Neuronal stem cell (in vitro differentiated cells): ENCODE data around the gene PCBD1.

Source experiments
- DNase-seq: peaks from one replicate; pipeline ENCODE4 v3.0.0-alpha.2; 2013; ENCODE audit warnings: low spot score
- H2AFZ ChIP-seq: one replicate; pipeline ENCODE4 v1.6.1; 2013; ENCODE audit warnings: mild to moderate bottlenecking, low read length, inconsistent platforms
- H2AK5ac ChIP-seq: 2 replicates; pipeline ENCODE4 v1.6.1; 2013; ENCODE audit warnings: low read depth, mild to moderate bottlenecking, inconsistent platforms, low read length, moderate library complexity, mixed read lengths
- H2BK120ac ChIP-seq: 2 replicates; pipeline ENCODE4 v1.6.1; 2013; ENCODE audit warnings: low read depth, mild to moderate bottlenecking, inconsistent platforms, low read length, moderate library complexity, mixed read lengths
- H2BK12ac ChIP-seq: one replicate; pipeline ENCODE4 v1.6.1; 2013; ENCODE audit warnings: low read length, inconsistent platforms
- H2BK15ac ChIP-seq: 2 replicates; pipeline ENCODE4 v1.6.1; 2013; ENCODE audit warnings: mild to moderate bottlenecking, low read length, inconsistent platforms, mixed read lengths
- H2BK5ac ChIP-seq: one replicate; pipeline ENCODE4 v1.6.1; 2013; ENCODE audit warnings: inconsistent platforms, mild to moderate bottlenecking, low read length, moderate library complexity
- H3K14ac ChIP-seq: one replicate; pipeline ENCODE4 v1.6.1; 2013; ENCODE audit warnings: low read length, inconsistent platforms
- H3K18ac ChIP-seq: 2 replicates; pipeline ENCODE4 v1.6.1; 2013; ENCODE audit warnings: low read length, inconsistent platforms
- H3K23ac ChIP-seq: 2 replicates; pipeline ENCODE4 v1.6.1; 2013; ENCODE audit warnings: low read depth, mild to moderate bottlenecking, mixed read lengths, low read length, inconsistent platforms; ENCODE audit not compliant: poor library complexity
- H3K27ac ChIP-seq: replicated peaks from 3 replicates; pipeline ENCODE4 v1.5.1; 2013; ENCODE audit warnings: low read length, inconsistent platforms
- H3K27me3 ChIP-seq, 3 experiments: 2 replicates each; pipeline ENCODE4 v1.6.1; 2013; ENCODE audit warnings: low read length in 3 of 3, mild to moderate bottlenecking in 2 of 3, inconsistent platforms in 1 of 3, low read depth in 1 of 3, mixed read lengths in 1 of 3, moderate library complexity in 1 of 3; ENCODE audit not compliant: control insufficient read depth in 3 of 3, insufficient read depth in 3 of 3
- H3K36me3 ChIP-seq, 2 donors: replicated peaks in 1 of 2; 2 replicates each; pipeline ENCODE4 v1.6.1; 2013; ENCODE audit warnings: low read length in 2 of 2; ENCODE audit not compliant: control insufficient read depth in 2 of 2, insufficient read depth in 2 of 2
- H3K4ac ChIP-seq: 2 replicates; pipeline ENCODE4 v1.6.1; 2013; ENCODE audit warnings: inconsistent platforms, mild to moderate bottlenecking, low read length, moderate library complexity
- H3K4me1 ChIP-seq, 2 donors: 1 replicate in 1 of 2; 2 replicates in 1 of 2; pipeline ENCODE4 v1.6.1; 2013; ENCODE audit warnings: low read length in 2 of 2, low read depth in 1 of 2; ENCODE audit not compliant: control insufficient read depth in 2 of 2, insufficient read depth in 1 of 2
- H3K4me2 ChIP-seq: one replicate; pipeline ENCODE4 v1.6.1; 2013; ENCODE audit warnings: mild to moderate bottlenecking, low read length, inconsistent platforms; ENCODE audit not compliant: insufficient read depth, poor library complexity, severe bottlenecking
- H3K4me3 ChIP-seq, 2 donors: 2 replicates each; pipeline ENCODE4 v1.5.1; 2013; ENCODE audit warnings: low read length in 2 of 2, mild to moderate bottlenecking in 2 of 2, inconsistent platforms in 1 of 2, moderate library complexity in 1 of 2
- H3K79me1 ChIP-seq: one replicate; pipeline ENCODE4 v1.6.1; 2013; ENCODE audit warnings: low read depth, mild to moderate bottlenecking, inconsistent platforms, low read length, moderate library complexity
- H3K9ac ChIP-seq: one replicate; pipeline ENCODE4 v1.6.1; 2013; ENCODE audit warnings: mild to moderate bottlenecking, low read depth, low read length, inconsistent platforms; ENCODE audit not compliant: poor library complexity
- H3K9me3 ChIP-seq, 2 donors: replicated peaks in 1 of 2; 2 replicates each; pipeline versions ENCODE3 to v1.6.1; 2013; ENCODE audit warnings: low read length in 2 of 2, mild to moderate bottlenecking in 2 of 2, inconsistent platforms in 1 of 2, low read depth in 1 of 2, mixed read lengths in 1 of 2, moderate library complexity in 1 of 2; ENCODE audit not compliant: control insufficient read depth in 2 of 2, insufficient read depth in 1 of 2
- H4K8ac ChIP-seq: one replicate; pipeline ENCODE4 v1.6.1; 2013; ENCODE audit warnings: low read depth, mild to moderate bottlenecking, inconsistent platforms, low read length, moderate library complexity
- H4K91ac ChIP-seq: one replicate; pipeline ENCODE4 v1.6.1; 2013; ENCODE audit warnings: low read length, low read depth, mild to moderate bottlenecking, inconsistent platforms; ENCODE audit not compliant: poor library complexity
- WGBS, 2 donors: extraction: QIAGEN DNeasy Blood & Tissue Kit; methylation state at CpG; one replicate each; pipeline ENCODE4 v1.1.7; 2013; ENCODE audit warnings: missing lambda C conversion rate in 2 of 2, mixed read lengths in 1 of 2; ENCODE audit not compliant: insufficient read length in 2 of 2, insufficient replicate concordance in 1 of 2; ENCODE audit errors: extremely low coverage in 2 of 2; 5-methylcytosine and 5-hydroxymethylcytosine counted together

Gene PCBD1

GRCh38 chr10:70885931-70886903 lies 2.1 kb downstream of the PCBD1 start:
- H2BK5ac ChIP-seq, result no peak overlapping the region
- H3K14ac ChIP-seq, result no peak overlapping the region
- no peak overlapping the region for H2AFZ ChIP-seq
- peaks cover 9 to 10% of the 10 kb centered on the region in 2 donors for H3K4me1 ChIP-seq
- H3K27ac ChIP-seq, result no peak overlapping the region
- no peak overlapping the region for H3K4ac ChIP-seq
- no peak for DNase-seq
- no peak overlapping the region for H3K23ac ChIP-seq
- H3K36me3 ChIP-seq, result peaks cover 11 to 40% of the 10 kb centered on the region in 2 donors
- H2BK120ac ChIP-seq, result no peak overlapping the region
- no peak overlapping the region for H2AK5ac ChIP-seq
- no peak overlapping the region for H4K8ac ChIP-seq
- no peak overlapping the region for H3K4me2 ChIP-seq
- no peak overlapping the region for H3K9ac ChIP-seq
- no peak overlapping the region for H4K91ac ChIP-seq
- H2BK12ac ChIP-seq, result no peak overlapping the region
- no peaks in the 10 kb centered on the region for H3K79me1 ChIP-seq
- H3K4me3 ChIP-seq, result no peak overlapping the region
- H3K18ac ChIP-seq, result no peak overlapping the region
- no peaks in the 10 kb centered on the region for H3K27me3 ChIP-seq
- no CpG with 5 or more reads among the region's 18 CpGs for WGBS, 2 donors
- no peaks in the 10 kb centered on the region for H3K9me3 ChIP-seq
- no peak overlapping the region for H2BK15ac ChIP-seq

- H2BK15ac ChIP-seq, result no peak overlapping the region
- H2BK120ac ChIP-seq, result no peak overlapping the region
- WGBS, 2 donors, result no CpG with 5 or more reads among the region's 4 CpGs
- H3K4me3 ChIP-seq, result no peak overlapping the region
- no peak overlapping the region for H3K4me2 ChIP-seq
- H3K36me3 ChIP-seq, result peaks cover 14 to 47% of the 10 kb centered on the region in 2 donors
- H4K91ac ChIP-seq, result no peak overlapping the region
- peaks cover 6 to 7% of the 10 kb centered on the region in 2 donors for H3K4me1 ChIP-seq
- no peak overlapping the region for H2AK5ac ChIP-seq
- DNase-seq, result no peak
- H3K79me1 ChIP-seq, result no peaks in the 10 kb centered on the region
- no peaks in the 10 kb centered on the region for H3K9me3 ChIP-seq
- no peak overlapping the region for H3K18ac ChIP-seq
- no peak overlapping the region for H4K8ac ChIP-seq
- H2AFZ ChIP-seq, result no peak overlapping the region
- H3K27me3 ChIP-seq, result no peaks in the 10 kb centered on the region
- no peak overlapping the region for H3K4ac ChIP-seq
- no peak overlapping the region for H2BK5ac ChIP-seq
- no peak overlapping the region for H3K27ac ChIP-seq
- no peak overlapping the region for H3K9ac ChIP-seq
- no peak overlapping the region for H3K23ac ChIP-seq
- no peak overlapping the region for H3K14ac ChIP-seq
- no peak overlapping the region for H2BK12ac ChIP-seq
Observed at GRCh38 chr10:70885481-70885880, 2.9 kb downstream of the PCBD1 start.

GRCh38 chr10:70884741-70885140 lies 3.6 kb downstream of the PCBD1 start:
- no peak for DNase-seq
- H3K9ac ChIP-seq, result no peak overlapping the region
- no peak overlapping the region for H2AFZ ChIP-seq
- no peak overlapping the region for H3K4ac ChIP-seq
- H3K27me3 ChIP-seq, result no peaks in the 10 kb centered on the region
- WGBS, 2 donors, result no CpG with 5 or more reads among the region's 1 CpG
- H3K4me2 ChIP-seq, result no peak overlapping the region
- H3K4me3 ChIP-seq, result no peak overlapping the region
- H3K79me1 ChIP-seq, result no peaks in the 10 kb centered on the region
- H4K91ac ChIP-seq, result no peak overlapping the region
- H3K14ac ChIP-seq, result no peak overlapping the region
- H3K36me3 ChIP-seq, result peaks cover 14 to 54% of the 10 kb centered on the region in 2 donors
- H3K18ac ChIP-seq, result no peak overlapping the region
- no peaks in the 10 kb centered on the region for H3K9me3 ChIP-seq
- H2AK5ac ChIP-seq, result no peak overlapping the region
- no peak overlapping the region for H2BK12ac ChIP-seq
- H3K23ac ChIP-seq, result no peak overlapping the region
- no peak overlapping the region for H2BK5ac ChIP-seq
- peaks cover 6 to 7% of the 10 kb centered on the region in 2 donors for H3K4me1 ChIP-seq
- H2BK120ac ChIP-seq, result no peak overlapping the region
- H2BK15ac ChIP-seq, result no peak overlapping the region
- no peak overlapping the region for H4K8ac ChIP-seq
- H3K27ac ChIP-seq, result no peak overlapping the region

- Histone ChIP-seq H3K4me1 (no peaks in the 10 kb centered on the region), H3K4me2 (no peak overlapping the region), H2BK5ac (no peak overlapping the region), H3K9me3 (no peaks in the 10 kb centered on the region), H3K4me3 (no peak overlapping the region), H3K14ac (no peak overlapping the region), H2BK12ac (no peak overlapping the region), H2AFZ (no peak overlapping the region), H3K27me3 (no peaks in the 10 kb centered on the region), H3K36me3 (peaks cover 22 to 93% of the 10 kb centered on the region in 2 donors), H2AK5ac (no peak overlapping the region), H3K27ac (no peak overlapping the region), H4K8ac (no peak overlapping the region), H2BK120ac (no peak overlapping the region), H2BK15ac (no peak overlapping the region), H3K79me1 (no peaks in the 10 kb centered on the region), H3K4ac (no peak overlapping the region), H3K23ac (no peak overlapping the region), H3K9ac (no peak overlapping the region), H3K18ac (no peak overlapping the region), H4K91ac (no peak overlapping the region)
- WGBS, 2 donors, result no CpG with 5 or more reads among the region's 4 CpGs
- peak; percentile 65 for DNase-seq
Observed at GRCh38 chr10:70880077-70880534, 8.3 kb downstream of the PCBD1 start.
